ENCODE results near the gene DCUN1D3. TPM values are rescaled to one million over a fixed set of nuclear protein-coding genes. Genes with fewer than 3 reads are reported as not detected.

DCUN1D3 gene
- total RNA-seq, 1 donor from 2014 or later: 12.4 TPM

DNA sequence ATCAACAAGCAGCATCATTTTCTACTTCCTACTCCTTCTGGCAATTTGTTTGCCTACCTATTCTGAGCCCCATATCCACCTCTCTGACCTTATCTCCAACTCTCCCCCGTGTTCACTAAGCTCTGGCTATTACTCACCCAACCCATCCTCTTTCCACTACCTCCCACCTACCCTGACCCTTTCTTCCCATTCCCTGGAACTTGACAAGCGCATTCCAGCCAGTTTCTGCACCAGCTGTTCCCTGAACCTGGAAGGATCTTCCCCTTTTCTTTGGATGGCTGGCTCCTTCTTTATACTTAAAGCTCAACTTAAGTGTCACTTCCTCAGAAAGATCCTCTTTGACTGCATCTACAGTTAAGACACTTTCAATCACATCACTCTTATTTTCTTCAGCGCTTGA, 2.2 kb downstream of the DCUN1D3 start:
- no peaks in the 10 kb centered on the region for H3K9me3 Mint-ChIP-seq
- peaks cover 6% of the 10 kb centered on the region for H3K36me3 Mint-ChIP-seq
- TF ChIP-seq, protein P1, sequence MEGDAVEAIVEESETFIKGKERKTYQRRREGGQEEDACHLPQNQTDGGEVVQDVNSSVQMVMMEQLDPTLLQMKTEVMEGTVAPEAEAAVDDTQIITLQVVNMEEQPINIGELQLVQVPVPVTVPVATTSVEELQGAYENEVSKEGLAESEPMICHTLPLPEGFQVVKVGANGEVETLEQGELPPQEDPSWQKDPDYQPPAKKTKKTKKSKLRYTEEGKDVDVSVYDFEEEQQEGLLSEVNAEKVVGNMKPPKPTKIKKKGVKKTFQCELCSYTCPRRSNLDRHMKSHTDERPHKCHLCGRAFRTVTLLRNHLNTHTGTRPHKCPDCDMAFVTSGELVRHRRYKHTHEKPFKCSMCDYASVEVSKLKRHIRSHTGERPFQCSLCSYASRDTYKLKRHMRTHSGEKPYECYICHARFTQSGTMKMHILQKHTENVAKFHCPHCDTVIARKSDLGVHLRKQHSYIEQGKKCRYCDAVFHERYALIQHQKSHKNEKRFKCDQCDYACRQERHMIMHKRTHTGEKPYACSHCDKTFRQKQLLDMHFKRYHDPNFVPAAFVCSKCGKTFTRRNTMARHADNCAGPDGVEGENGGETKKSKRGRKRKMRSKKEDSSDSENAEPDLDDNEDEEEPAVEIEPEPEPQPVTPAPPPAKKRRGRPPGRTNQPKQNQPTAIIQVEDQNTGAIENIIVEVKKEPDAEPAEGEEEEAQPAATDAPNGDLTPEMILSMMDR (IDR thresholded peaks at IDR 0.05; ENCODE audit: unreplicated experiment): no peak
- peaks cover 38% of the 10 kb centered on the region for H3K4me1 Mint-ChIP-seq
- H3K27ac Mint-ChIP-seq: peak overlapping the region; percentile 98
- no peak overlapping the region for H3K4me3 Mint-ChIP-seq
- H3K27me3 Mint-ChIP-seq (ENCODE audit: low read depth): no peaks in the 10 kb centered on the region
- no peak for DNase-seq (ENCODE audit: low spot score in 2 of 2, unreplicated experiment in 2 of 2)

DNA sequence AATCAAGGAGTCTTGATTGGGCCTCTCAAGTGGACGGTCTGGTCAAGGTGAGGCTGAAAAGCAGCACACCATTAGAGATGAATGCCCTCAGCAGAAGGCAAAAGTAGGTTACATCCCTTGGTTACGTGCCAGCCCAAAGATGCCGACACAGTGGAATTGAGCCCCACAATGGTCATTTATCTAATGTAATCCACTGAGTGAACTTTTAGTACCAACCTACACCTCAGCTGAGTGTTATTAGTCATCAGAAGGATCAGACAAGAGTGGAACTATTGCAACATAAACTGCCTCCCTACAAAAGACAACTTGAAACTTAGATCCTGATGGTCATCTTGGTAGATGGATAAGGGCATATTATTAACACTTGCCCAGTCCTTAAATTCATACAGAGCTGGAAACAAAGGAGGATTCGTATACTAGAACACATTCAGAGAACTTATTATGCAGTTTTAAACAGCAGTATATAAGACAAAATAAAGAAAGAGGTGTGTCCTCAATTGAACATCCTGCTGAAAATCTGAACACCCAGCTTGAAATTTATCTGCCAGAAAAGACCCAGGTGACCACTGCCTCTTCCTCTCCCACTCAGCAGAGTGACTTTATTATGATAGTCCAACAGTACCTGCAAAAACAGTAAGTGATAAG, 2.8 kb downstream of the DCUN1D3 start:
- peaks cover 6% of the 10 kb centered on the region for H3K36me3 Mint-ChIP-seq

DNA sequence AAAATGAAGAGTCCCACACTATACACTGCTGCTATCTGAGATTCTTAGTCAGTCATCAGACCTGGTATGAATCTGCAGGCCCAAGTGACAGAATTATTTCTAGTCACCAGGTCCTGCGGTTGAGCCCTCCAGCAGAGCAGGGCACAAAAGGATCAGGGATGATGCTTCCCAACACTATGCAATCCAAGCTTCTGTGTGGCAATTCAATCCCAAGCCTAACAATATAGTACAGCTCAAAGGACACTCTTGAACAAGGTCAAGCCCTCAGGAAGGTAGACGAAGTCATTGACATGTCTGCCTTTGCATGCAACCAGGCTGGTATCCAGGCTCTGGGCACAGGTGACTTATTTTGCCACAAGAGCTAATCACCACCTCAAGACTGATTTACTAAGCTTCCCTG, 5.8 kb downstream of the DCUN1D3 start:
- TF ChIP-seq, protein P1 (IDR thresholded peaks at IDR 0.05; ENCODE audit: unreplicated experiment): no peak
- Mint-ChIP-seq H3K27me3 (ENCODE audit: low read depth) (no peaks in the 10 kb centered on the region), H3K27ac (no peak overlapping the region), H3K36me3 (peaks cover 6% of the 10 kb centered on the region), H3K4me3 (no peak overlapping the region), H3K4me1 (peaks cover 25% of the 10 kb centered on the region), H3K9me3 (no peaks in the 10 kb centered on the region)
- DNase-seq (ENCODE audit: low spot score in 2 of 2, unreplicated experiment in 2 of 2): no peak

More for the DNA sequence above, 2.8 kb downstream of the DCUN1D3 start:
- no peak for DNase-seq (ENCODE audit: low spot score in 2 of 2, unreplicated experiment in 2 of 2)
- Mint-ChIP-seq H3K4me3 (no peak overlapping the region), H3K9me3 (no peaks in the 10 kb centered on the region), H3K4me1 (peaks cover 33% of the 10 kb centered on the region), H3K27ac (peak overlapping the region; percentile 98), H3K27me3 (ENCODE audit: low read depth) (no peaks in the 10 kb centered on the region)
- TF ChIP-seq, protein P1 (IDR thresholded peaks at IDR 0.05; ENCODE audit: unreplicated experiment): no peak

DNA sequence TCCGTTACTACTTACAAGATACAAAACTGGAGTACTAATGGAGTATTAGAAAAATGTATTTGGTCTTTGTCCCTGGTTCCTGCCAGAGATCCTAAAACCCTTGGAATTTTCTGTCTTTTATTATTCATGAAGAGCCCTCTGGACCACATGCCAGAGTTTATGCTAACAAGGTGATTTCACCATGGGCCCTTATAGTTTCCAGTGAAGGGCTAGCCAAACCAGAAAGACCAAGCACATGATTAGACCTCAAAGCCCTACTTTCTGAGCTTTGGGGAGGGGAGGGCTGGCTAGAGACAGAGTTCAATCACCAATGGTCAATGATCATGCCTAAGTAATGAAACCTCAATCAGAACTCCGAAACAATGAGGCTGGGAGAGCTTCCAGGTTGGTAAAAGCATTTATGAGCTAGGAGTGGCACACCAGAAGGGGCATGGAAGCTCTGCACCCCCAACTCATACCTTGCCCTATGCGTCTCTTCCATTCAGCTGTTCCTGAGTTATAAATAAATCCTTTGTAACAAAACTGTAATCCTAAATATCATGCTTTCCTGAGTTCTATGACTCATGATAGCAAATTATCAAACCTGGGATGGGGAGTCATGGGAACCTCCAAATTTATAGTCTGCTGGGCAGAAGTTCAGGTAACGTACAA, 10.4 kb downstream of the DCUN1D3 start:
- no peak overlapping the region for H3K4me3 Mint-ChIP-seq
- TF ChIP-seq, protein P1 (IDR thresholded peaks at IDR 0.05; ENCODE audit: unreplicated experiment): no peak
- H3K27ac Mint-ChIP-seq: no peak overlapping the region
- peaks cover 5% of the 10 kb centered on the region for H3K4me1 Mint-ChIP-seq
- H3K36me3 Mint-ChIP-seq: peaks cover 1% of the 10 kb centered on the region
- DNase-seq (ENCODE audit: low spot score in 2 of 2, unreplicated experiment in 2 of 2): no peak
- H3K27me3 Mint-ChIP-seq (ENCODE audit: low read depth): no peaks in the 10 kb centered on the region
- H3K9me3 Mint-ChIP-seq: no peaks in the 10 kb centered on the region

DNA sequence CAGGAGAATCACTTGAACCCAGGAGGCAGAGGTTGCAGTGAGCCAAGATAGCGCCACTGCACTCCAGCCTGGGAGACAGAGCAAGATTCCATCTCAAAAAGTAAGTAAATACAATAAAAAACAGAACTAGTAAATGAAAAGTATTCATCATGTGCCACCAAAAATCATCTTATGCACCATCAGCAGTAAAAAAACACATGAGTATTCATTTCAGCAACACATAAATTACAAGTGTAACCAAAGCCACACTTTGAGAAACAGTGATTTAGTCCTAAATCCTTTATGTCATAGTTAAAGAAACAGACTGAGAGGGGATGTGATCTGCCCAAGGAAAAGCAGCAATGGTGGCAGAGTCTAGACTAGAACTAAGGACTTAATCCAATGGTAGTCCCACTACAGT, 13.0 kb downstream of the DCUN1D3 start:
- DNase-seq (ENCODE audit: low spot score in 2 of 2, unreplicated experiment in 2 of 2): no peak
- TF ChIP-seq, protein P1 (IDR thresholded peaks at IDR 0.05; ENCODE audit: unreplicated experiment): no peak
- Mint-ChIP-seq H3K27ac (no peak overlapping the region), H3K27me3 (ENCODE audit: low read depth) (no peaks in the 10 kb centered on the region), H3K36me3 (no peaks in the 10 kb centered on the region), H3K4me3 (no peak overlapping the region), H3K9me3 (no peaks in the 10 kb centered on the region), H3K4me1 (peaks cover 11% of the 10 kb centered on the region)
